Measurements from ENCODE around the gene ATRAID.
A peak's percentile ranks its signal among the peaks of the same experiment; 100 is the strongest.

ATRAID gene

GRCh38 chr2:27249891-27250651 is 38.2 kb downstream of the ATRAID start:
- DNase-seq (ENCODE audit: low read depth in 2 of 2), result no peak

DNA sequence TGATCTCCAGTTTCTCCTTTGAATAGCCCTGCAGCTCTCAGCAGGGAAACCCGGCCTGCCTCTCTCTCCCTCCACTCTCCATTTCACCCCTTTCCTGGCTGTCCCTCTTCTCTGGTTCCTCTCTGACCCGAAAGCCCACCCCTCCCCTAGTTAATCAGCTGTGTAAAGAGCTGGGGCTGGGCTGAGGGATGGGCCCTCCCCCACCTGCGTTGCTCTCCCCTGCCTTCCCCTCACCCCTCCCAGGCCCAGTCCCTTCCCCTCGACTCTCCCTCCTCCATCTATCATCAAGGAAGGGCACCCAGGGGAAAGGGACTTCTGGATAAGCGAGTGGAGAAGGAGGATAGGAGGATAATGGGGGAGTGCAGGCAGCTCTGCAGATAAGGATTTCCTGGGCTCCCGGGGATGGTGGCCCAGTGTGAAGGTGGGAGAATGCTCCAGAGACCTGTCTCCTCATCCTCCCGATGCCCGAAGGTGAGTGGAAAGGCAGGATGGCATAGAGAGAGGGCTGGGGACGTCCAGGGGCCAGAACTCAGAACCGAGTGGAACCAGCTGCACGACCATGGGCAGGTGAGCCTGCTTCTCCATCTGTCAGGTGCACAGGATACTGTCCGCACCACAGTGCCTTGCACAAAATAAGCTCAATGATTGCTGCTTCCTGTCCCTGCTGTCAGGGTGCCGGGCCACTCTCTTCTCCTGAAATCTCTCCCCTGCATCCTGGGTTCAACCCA is 39.0 kb downstream of the ATRAID start:
- DNase-seq (ENCODE audit: low read depth in 2 of 2), result no peak

DNA sequence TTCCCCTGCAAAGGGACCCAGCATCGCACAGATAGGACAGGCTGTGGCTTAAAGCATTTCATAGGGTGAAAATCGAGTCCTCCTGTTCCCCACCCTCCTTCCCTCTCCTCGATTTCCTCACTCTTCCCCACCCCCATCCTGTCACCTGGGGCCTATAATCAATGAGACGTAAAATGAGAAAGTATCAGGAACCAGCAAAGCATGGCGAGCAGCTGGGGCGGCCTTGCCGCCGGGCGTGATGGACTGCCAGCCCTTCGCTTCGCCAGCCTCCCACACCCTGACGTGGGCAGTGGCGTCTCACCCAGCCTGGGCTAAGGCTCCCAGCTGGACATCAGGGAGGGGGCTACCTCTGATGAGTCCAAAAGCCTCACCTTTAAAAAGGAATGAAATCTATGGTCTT is 39.9 kb downstream of the ATRAID start:
- DNase-seq (ENCODE audit: low read depth in 2 of 2), result no peak

- DNase-seq (ENCODE audit: low read depth in 2 of 2), result no peak
These were observed 43.3 kb downstream of the ATRAID start for GRCh38 chr2:27255187-27255586.

GRCh38 chr2:27255660-27256059 is 43.8 kb downstream of the ATRAID start:
- peak; percentile 48 to 49 for DNase-seq (ENCODE audit: low read depth in 2 of 2)

DNA sequence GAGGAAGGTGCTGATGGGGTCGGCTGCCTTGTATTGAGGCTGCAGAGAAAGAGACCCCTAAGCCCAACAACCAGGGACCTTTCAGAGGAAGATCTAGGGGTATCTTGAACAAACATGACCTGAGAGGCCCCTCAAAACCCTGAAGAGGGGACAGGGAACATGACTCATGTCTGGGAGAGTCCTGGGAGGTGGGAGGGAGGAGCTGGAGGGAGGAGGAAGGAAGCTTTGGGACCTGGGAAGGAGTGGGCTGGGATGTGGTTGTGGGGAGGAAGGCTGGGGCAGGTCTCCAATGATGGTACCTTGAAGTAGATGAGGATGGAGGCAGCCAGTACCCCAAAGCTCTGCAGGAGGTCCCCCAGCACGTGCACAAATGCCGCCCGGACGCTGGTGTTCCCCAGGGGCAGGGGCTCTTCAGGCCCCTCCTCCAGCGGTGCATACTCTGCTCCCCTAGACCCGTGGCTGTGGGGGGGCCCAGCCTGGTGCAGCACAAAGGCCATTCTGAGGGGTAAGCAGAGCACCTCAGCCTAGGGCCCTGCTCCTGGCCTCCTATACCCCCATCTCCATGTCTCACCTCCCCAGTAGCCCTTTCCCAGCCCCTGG is 45.1 kb downstream of the ATRAID start:
- no peak for DNase-seq (ENCODE audit: low read depth in 2 of 2)

GRCh38 chr2:27258051-27258450 is 46.2 kb downstream of the ATRAID start:
- no peak for DNase-seq (ENCODE audit: low read depth in 2 of 2)

GRCh38 chr2:27261241-27261925 is 49.5 kb downstream of the ATRAID start:
- DNase-seq (ENCODE audit: low read depth in 2 of 2), result no peak

DNA sequence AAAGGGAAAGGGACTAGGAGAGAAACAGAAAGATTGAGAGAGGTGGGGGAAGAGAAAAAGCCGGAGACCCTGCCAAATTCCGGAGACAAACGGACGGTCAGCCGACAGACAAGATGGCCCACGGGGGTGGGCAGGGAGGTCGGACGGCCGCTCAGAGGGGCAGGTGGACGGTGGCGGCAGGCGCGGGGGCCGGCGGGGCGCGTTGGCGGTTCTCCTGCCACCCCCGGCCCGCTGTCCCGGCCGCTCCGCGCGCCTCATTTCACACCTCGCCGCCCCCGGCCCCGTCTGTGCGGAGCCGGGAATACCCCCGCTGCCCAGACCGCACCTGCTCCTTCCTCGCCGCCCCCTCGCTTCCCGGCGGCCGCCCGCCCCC is 50.1 kb downstream of the ATRAID start:
- no peak for DNase-seq (ENCODE audit: low read depth in 2 of 2)

- DNase-seq (ENCODE audit: low read depth in 2 of 2), result no peak
These were observed 50.8 kb downstream of the ATRAID start, which contains the start of gene SLC30A3 for GRCh38 chr2:27262379-27263286. Gene SLC30A3, minus strand, starts transcription at chr2:27263047. Its CDS starts 141 bp downstream, at chr2:27262906.

DNA sequence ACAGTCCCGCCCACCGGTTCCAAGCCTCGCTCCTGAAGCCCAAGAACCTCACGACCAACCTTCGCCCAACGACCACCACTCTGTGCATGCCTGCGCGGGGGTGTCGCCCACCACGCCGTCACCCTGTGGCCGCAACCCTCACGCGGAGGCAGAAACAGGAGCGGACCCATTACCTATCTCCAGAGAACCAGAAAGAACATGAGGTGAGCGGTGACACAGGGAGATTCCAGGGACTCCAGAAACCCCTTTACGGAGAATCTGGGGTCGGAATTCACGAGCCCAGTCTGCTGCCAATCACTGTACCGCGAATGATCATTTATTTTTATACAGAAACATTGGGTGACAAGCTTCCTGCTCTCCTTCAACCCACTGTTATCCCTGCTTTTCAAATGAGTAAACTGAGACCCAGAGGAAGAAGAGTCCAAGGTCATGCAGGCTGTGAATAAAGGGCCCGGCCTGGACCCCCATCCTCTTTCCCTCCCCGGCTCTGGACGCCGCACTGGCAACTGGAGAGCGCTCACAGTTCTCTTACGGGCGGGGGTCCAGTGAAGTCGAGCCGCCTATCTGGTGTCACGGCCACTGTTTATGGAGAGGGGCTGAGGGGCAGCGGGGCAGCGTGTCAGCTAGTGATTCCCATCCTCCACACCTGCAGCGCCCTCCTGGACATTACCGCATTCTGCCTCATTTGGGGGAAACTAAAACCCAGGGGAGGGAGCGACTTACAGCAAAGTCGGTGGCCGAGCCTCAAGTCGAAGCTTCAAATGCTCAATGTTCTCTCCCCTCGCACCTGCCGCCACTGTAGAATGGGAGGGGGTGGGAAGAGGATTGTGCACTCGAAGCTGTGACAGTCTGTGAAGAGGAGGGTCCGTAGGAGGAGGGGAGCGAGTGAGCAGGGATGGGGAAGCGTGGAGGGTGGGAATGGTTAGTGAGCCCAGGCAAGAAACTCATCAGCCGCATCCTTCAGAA is 51.7 kb downstream of the ATRAID start:
- no peak for DNase-seq (ENCODE audit: low read depth in 2 of 2)

DNA sequence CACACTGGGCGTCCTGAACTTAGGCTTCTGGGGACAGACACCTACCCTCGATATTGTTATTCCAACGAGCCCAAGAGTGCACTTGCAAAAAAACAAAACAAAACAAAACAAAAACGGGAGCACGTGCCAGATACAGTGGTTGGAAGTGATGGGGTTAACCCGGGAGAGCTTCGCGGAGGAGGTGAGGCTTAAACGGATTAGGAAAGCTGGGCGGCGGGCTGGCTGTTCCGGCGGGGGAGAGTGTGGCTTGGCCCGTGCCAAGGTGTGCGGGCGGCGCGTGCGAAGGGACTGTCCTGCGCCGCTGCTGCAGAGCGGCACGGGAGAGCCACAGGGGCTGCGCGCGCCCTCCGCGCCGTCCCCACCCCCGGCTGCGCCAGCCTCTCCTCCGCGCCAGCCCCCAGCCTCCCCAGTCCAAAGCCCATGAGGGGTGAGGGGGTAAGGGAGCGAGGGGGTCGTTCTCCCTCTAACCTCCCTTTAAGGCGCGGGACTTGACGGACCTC is 52.5 kb downstream of the ATRAID start:
- no peak for DNase-seq (ENCODE audit: low read depth in 2 of 2)

DNA sequence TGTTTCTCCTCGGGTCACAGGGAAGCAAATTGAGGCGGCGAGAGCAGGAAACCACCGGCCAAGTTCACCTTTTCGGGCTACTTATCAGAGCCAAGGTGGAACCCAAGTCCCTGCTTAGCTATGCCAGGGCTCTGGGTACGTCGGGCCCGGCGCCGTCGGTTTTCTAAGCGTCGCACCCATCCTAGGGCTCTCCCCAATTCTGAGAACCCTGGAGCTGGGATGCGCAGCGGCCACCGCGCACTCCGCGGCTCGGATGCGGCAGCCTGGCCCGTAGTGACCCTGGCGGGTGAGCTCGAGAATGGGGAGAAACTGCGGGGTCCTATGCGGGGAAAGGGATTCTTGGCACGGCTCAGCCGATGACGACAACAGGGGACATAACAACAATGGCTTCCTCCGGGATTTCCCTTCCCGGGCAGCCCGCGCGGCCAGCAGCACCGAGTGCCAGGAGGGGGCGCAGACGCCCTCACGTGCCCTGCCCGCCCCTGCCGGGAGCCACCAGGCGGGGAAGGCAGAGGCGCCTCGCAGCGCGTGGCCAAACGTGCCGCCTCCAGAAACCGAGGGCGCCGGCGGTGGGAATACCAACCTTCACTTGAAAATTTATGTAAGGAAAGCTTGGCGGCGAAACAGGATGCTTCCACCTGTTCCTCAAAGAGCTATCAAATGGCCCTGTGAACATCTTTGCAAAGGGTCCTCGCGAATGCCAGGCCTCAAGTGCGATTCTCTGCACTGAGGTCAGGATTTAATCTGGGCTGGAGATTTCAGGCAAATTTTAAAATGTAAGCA is 53.1 kb downstream of the ATRAID start:
- no peak for DNase-seq (ENCODE audit: low read depth in 2 of 2)

- DNase-seq (ENCODE audit: low read depth in 2 of 2), result no peak
These were observed 53.7 kb downstream of the ATRAID start for GRCh38 chr2:27265536-27265870.

Measured in fibroblast of skin of left biceps (primary cell).